Activated CD4-positive, alpha-beta T cell treated with anti-CD3 and anti-CD28 coated beads, Interleukin-2, amount 50 U/mL, for 4 hours (primary cell): ENCODE data around the gene KLHL3.

ENCODE experiments used
- DNase-seq, 2 experiments: peaks; one replicate each; pipeline ENCODE4 v3.0.0-alpha.2; 2020

Gene KLHL3

DNA sequence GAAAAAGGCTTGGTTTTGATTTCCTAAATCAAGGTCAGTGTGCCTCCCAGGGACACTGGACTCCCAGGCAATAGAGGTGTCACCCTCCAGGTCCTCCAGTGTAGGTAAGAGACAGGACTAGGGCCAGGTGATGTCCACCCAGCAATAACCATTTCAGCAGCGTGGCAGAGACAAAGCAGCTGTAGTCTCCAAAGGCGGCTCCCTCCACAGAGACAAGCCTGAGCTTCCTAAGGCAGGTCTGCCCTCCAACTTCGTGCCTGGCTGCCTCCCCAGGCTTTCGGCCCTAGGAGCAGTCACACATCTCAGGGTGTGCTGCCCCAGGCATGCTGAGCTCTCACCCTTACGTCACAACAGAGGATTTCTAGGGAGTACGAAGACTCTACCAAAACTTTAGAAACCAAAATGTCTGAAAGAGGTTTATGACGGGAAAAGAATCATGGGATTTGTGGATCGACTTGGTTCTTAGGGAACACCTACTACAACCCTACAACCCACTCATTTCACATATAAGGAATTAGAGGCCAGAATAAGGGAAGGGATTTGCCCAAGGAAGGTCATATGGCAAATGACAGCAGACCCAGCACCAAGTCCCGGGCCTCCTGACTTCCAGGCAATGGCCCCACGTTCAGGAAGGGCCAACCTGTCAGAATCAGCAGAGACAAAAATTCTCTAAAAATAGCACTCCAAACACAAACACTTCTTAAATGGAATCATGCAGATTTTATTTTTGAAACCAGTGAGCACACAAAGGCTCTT lies 105.5 kb downstream of the KLHL3 start:
- no peak for DNase-seq

DNA sequence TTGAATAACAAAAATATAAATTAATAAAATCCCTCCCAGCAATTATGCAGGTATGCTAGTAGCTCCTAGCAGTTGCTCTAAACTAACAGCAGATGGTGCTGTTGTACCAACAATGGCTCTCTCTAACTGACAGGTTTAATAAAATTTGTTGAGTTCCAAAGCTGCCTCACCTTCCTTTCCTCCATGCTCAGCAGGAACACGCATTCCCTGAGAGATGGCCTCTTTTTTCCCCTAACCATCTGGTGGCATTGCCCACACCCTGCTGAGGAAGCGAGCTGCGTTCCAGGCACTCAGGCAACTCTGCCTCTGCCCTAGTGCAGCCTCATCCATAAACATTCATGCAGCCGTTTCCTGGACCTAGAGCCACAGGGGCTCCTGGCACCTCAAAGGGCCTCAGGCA lies 106.2 kb downstream of the KLHL3 start:
- DNase-seq: no peak

DNA sequence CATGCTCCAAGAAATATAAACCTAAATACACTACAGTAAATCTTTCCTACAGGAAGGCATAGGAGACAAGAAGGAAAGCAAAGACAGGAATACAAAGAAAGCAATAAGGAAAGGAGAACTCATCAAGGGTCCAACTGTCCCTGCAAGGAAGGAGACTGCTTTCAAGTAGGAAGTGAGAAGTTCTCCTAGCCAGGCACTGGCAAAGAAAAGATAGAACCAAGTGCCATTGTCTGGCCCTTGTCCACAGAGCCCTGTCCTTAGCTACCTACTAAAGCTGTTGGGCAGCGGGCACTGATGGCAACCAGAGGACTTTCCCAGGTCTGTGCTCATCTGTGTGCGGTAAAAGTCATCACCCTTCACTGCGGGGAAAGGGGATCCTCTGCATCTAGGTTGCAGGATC lies 108.2 kb downstream of the KLHL3 start:
- no peak for DNase-seq

DNA sequence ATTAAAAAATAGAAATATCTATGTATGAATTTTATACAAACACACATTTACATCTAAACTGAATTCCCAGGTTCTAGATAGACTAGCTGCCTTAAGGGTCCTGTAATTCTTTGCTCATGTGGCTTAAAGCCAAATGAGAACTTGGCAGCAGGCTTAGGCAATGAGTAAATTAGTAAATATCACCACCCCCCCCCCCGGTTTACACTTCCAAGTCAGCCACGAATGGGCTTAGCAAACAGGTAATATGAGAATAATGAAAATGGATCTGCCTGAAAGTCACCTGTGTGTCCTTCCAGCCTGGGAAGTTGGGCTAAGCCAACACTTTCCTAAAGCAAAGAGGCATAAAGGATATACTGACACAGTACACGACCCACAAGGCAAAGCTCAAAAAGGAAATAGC lies 108.6 kb downstream of the KLHL3 start:
- no peak for DNase-seq

DNA sequence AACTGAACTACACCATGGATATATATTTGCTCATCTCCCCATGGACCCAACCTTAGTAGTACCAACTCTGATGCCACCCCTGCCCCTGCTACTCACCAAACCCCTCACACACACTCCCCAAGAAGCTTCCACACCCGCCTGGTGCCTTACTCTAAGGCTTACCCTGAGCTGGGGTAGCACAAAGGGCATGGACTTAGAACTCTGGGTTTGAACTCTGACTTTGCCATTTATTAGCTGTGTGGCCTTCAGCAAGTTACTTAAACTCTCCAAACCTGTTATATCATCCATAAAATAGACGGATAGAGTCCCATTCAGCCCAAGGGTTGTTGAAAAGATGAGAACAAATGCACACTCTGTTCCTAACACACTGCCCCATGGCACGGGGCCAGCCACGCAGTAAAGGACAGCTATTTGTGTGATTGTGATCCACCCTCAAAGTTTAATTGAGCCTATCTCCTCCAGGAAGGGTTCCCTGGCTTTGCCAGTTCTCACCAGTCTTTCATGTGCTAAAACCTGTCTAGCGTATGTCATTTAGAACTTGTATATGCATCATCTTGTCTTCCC lies 111.0 kb downstream of the KLHL3 start:
- no peak for DNase-seq

DNA sequence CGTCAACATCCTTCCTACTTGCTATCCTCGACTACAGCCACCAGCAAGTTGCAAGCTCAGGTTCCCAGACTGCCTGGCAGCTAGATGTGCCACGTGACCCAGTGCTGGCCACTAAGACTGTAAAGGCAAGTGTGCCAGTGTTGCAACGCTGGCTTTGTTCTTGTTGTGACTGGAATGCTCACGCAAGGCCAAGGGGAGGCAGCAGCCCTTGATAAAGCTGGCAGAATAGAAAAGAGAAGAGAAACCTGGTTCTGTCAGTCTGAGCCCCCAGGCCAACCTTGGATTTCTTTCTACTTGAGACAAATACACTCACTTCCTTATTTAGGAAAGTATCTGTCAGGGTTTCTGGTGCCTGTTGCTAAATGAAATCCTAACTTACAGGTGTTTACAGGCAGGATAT lies 113.0 kb downstream of the KLHL3 start:
- no peak for DNase-seq

DNA sequence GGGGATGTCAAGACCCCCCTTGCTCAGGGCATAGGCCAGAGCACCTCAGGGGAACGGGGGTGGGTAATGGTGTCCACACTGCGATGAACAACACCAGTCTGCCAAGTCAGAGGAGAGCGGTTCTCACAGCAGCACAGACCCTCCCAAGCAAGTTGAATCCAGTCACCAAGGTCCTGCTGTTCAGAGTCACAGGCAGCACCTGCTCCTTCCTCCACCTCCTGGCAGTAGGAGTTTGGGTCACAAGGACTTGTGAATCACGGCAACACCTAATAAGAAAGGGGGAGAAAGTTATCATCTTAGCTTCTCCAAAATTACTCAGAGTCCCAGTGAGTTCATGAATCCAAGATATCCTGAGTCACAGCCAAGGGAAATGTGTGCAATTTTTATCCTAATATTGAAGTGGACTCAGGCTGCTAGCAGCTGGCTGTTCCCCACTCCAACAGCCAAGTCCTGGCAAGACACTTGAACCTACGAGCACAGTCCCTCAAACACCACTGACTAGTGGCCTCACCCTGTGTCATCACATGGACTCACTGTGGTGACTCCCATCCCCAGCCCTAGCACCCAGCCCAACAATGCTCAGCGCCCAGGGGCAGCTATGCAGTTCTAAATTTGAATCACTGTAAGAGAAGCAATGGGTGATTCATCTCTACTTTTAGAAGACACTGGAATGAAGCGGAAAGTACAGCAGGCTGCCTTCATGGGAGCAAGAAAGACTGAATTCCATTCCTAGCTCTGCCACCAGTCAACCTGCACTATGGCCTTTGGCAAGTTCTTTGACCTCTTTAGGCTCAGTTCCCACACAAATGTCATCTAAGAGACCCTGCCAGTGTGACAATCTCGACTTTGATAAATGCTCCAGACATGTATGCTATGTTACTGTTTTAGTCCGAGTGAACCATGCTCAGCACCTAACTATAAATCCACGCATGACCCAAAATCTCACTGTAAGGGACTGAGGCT lies 113.7 kb downstream of the KLHL3 start:
- no peak for DNase-seq

DNA sequence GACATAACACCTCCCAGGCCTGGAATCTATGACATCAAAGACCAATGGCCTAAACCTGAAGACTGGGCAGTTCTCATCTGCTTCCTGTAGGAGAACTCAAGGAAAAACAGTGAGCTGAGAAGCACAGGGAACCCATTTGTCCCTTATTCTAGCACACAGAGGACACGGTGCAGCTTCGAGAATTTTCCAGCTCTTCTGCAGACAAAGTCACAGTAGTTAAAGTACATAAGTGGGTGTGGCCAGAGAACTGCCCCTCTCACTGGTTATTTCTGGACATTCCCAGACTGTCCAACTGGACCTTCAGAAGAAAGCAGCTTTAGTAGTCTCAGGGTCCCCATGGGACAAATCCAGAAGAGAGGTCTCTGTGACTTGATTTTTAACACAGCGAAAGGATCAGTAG lies 114.6 kb downstream of the KLHL3 start:
- no peak for DNase-seq

DNA sequence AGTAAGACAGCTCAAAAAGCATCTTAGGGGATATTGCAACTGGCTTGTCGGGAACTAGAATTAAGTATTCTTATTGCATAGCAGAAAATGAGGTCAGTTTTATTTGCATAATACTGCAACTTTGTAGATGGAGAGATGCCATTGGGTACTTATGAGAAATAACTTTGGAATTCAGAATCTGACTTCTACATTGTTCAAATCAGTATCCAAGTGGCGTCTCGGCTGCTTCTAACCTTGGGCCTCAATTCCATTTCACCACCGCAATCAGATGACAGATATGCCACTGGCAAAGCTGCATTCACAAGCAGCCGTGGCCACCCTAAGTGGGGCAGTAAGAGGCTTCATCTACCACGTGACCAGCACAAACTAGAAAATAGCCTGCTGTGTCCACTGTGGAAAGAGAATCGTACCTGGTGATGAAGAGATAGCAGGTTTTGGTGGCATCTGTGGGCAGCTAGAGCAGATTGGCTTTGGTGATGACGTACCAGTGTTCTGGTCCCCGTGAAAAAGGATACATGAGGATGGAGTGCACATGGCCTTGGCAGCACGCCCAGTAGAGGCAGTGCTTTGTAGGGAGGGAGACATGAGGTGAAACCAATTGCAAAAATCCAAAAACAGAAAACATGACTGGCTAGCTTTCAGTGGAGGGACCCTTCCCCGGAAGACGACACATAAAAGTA lies 116.6 kb downstream of the KLHL3 start:
- DNase-seq: no peak

DNA sequence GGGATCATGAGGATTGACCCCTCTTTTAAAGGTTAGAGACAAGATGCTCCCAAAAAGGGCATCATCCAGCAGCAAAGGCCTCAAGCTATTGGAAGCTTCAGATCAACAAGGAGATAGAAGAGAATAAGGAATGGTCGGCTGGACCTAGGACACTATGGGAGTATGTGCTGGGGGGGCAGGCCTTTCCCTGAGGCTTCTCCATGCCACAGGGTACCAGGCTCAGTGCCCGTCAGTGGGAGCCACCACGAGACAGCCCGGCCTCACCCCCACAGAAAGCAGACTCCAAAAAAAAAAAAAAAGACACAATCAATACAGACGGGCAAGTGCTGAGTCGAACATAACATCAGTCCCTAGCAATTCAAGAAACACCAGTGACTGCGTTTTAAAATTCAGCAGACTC lies 117.4 kb downstream of the KLHL3 start:
- no peak for DNase-seq

DNA sequence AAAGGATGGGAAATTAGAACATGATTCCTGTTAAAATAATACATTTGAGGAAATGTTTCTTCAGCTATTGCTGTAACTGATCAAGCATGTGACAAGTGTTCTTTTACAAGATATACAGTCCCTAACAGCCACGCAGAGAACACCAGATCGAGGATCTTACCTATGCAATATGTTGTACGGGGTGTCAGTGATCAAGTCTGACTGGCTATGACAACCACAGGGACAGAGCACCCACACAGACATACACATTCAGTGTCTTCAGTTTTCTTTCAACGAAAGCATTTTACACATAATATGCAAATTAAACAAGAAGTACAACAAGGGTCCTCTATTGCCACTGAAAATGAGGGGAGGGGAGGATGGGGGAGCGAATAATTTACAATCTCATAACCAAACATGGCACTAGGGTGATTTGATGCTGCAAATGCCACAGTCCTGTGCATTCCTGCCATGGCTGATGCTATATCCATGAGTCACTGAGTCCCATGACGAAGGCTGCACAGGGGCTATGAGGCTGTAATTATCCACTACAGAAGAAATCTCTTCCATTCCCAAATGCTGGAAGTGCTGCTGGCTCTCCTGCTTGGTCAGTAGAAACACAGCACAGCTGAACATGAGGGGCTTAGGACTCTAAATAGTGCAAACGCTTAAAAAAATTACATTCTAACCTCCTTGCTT lies 118.2 kb downstream of the KLHL3 start:
- no peak for DNase-seq

DNA sequence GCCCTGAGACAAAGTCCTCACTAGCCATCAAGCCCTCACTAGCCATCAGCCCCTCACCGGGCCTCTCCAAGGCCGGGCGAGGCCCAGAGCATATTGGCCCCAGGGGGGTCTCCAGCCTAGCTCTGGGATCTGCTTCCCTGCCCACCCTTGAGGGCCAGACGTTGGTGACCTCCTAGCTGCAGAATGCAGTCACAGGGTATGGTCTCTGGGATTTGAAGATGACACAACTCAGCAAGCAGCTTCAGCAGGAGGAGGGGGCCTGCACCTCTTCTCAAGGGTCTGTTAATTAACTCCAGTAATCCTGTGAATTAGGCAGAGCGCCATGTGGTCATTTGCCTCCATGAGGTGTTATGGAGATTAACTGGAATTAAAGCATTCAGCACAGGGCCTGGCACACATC lies 119.8 kb downstream of the KLHL3 start:
- DNase-seq: no peak

DNA sequence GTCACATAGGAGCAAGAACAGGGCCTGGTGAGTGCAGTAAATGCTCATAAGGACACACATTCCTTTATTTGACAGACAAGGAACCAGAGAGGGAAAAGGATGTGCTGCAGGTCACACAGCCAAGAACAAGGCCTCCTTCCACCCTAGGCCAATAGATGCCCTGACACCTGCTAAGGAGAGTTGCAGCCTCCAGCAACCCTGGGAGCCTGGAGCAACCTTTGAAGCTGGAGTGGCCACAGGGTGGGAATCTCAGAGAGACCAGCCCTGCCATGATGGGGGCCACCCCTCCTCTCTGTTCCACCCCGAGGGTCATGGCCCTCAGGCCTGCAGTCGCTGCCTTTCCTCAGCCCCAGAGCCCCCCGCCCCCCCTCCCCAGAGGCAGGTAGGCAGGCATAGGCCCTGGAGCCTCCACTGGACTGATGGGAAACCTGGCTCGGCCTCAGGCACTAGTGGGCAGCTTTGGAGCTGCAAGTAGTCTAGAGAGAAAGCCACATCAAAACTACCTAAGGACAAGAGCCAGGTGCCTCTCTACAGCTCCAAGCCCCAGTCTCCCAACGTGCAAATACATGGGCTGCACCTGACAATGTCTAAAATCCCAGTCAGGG lies 120.6 kb downstream of the KLHL3 start:
- DNase-seq: no peak

DNA sequence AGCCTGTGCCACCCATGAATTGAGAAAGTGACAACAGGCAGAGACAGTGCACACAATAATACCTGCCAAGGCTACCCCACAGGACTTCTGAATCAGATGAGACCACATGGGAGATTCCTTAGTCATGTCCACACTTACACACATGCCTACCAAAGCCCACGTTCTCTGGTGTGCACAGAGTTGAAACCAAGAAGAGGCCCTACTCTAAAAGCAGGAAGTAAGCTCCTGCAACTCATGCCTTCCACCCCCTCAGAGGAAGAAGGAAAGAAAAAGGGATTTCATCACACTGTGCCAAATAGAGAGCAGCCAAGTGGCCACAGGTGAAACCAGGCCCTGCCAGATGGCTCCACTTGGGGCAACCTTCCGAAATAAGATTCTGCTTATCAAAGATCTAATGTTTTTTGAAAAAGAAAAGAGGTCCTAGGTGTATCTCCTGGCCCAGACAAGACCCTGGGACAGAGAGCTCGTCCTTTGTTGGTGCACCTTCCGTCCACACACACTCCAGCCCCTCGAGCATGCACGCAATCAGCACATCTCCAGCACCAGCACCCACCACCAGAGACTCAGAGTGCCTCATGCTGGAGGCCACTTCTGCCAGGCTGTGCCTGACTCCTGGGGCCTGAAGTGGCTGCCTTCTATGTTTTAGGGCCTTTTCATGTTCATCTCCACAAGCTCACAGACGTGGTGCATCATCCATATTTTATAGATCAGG lies 122.2 kb downstream of the KLHL3 start:
- DNase-seq: no peak

DNA sequence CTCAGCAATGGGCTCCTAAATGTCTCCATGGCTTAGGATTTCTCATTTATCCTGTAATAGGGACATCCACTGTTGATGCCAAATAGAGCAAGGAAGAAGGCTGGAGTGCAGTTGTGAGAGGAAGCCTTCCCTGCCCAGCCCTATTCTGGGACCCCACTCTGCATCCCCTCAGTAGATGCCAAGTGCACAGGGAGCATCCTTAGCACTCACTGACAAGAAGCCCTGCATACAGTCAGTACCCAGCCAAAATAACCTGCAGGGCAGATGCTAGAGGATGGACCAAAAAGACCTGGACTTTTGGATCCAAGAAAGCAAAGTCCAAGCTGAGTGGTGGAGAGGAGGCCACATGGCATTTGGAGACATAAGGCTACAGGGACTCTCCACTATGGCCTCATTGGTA lies 123.3 kb downstream of the KLHL3 start:
- DNase-seq: no peak

DNA sequence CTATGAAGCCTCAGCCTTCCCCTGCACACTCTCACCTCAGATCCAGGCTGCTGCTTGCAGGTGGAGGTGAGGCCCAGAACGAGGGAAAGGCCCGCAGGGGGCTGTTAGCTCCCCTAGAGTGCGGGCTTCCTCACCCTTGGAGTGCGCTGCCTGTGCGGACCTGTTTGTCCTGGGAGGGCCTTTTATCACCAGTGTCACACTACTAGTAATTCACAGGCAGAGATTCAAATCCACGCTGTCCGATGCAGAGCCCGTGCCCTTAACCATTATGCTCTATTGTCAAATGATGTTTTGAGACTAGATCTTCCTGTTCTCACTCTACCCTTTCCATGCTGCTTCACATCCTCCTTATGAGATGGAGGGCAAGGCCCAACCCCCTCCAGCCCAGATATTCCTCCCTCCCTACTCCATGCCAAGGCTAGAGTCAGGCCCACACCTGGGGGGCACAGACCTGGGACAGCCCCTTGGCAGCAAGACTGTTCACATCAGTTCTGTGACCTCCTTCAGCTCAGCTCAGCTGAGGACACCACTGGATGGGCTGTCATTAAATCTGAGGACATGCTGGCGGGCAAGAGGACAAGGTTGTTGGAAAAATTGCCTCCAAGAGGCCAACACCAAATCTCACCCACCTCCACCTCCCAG lies 124.0 kb downstream of the KLHL3 start:
- DNase-seq: no peak

DNA sequence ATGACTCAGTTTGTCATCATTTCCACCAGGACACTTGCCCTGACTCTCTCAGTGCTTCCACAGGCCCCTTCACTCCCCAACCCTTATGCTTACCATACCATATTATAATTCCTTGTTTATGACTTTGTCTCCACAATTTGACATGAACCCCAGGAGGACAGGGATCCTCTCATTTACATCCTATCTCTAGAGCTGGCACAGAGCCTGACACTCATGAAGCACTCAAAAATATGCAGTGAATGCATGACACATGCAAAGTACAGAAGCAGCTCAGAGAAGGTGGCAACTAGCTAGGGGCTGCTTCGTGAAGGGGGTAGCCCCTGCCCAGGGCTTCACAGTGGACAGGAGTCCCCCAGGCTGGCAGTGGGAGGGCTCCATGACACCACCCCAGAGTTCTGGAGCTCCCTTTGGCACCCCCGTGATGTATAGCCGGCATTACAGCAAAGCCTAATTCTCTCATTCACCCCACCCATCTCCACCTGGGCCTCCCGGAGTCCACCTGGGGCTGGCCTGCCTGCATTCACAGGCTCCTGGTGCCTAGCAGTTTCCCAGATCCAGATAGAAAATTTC lies 124.8 kb downstream of the KLHL3 start:
- no peak for DNase-seq

DNA sequence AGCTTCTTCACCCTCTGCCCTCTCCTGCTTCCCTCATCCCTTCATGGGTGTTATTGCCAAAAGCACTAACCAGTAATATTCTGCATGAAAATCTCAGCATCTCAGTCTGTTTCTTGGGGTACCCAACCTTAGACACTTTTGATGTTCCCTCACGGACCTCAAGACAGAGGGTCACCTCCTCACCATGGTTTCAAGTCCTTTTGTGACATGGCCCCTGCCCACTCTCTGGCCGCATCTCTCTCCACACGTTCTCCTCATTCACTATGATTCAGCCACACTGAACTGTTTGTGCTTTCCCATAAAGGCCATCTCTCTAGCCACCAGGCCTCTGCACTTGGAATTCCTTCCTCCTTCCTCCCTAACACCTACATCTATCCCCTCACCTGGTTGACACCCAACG lies 125.3 kb downstream of the KLHL3 start:
- no peak for DNase-seq

DNA sequence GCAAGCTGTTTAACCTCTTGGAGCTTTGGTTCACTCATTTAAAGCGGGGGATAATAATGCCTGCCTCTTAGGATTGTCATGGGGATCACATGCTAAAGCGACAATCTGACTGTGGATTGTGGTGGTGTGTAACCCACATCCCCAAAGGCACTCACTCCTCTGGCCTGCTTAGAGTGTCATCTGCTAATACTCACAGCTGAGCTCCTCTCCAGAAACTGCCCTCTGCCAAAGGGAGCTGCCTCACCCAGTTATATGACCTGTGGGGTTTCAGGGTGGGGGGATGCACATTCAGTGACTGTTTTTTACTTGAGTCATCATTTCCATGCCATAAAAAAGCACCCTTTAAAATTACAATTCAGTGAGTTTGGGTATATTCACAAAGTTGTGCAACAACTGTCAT lies 126.8 kb downstream of the KLHL3 start:
- DNase-seq: no peak

DNA sequence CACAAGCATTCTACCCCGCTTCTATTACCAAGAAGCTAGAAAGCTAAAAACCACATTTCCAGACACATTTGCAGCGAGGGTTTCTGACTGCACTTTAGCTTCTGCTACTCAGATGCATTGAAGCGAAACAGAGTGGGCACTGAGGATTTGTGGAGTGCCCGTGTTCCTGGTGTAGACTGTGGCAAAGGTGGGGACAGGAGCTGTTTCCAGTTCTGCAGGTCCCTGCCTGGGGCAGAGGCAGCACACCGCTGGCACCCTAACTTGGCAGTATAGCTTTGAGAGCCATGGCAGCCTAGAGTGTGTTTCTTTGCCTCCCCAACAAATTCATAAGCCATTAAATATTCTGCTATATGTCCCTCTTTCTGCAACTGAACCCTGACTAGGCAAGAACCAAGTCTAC lies 128.1 kb downstream of the KLHL3 start:
- no peak for DNase-seq

DNA sequence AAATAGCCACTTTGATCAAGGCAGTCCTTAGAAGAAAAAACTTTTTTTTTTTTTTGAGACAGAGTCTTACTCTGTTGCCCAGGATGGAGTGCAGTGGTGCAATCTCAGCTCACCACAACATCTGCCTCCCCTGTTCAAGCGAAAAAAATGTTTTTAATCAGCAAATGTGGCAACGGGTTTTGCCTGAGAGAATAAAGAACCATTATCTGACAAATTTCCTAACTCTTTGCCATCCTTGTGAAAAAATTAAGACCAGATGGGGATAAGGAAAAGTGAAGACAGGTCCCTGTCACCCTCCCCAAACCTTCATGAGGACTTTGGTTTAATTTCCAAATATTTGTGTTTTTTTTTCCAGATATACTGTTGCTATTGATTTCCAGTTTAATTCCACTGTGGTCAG lies 129.5 kb downstream of the KLHL3 start:
- no peak for DNase-seq
